GM18517 (cell line): ENCODE results near the gene PSMG1.

Experiments used
- ATAC-seq: cut with Tn5 transposase; IDR thresholded peaks from one replicate; pipeline ENCODE4 v1.9.1; 2021; ENCODE audit warnings: mild to moderate bottlenecking, moderate library complexity; ENCODE audit not compliant: unreplicated experiment

Gene PSMG1

DNA sequence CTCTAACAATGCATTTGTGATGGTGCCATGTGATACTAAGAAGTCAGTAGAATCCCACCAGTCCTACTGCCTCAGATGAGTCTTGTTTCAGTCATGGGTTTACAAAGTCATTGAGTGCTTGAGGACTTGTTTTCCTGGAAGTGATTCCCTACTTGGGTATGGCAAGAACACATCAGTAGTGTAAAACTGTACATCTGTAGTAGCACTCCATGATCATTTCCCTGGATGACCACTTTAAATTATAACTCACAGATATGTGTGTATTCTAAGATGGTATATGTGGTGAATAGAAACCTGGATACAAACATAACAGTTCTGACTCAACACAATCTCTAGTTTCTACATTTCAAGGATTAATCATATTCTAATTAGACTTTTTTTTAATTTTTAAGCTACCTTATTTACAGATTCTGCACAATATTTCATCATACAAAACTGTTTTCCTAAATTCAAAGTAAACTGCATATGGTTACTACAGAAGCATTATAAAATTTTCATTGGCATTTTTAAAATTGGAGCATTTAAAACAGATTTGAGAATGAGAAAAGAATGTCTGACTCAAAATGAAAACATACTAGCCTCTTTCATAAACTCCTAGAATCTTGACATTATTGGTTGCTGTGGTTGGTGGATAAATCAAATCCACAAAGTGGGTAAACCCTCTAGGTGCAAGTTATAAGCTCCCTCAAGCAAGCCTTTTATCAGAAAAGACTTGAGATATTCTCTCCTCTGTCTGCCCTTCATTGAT is 6.8 kb upstream of the PSMG1 start:
- ATAC-seq = no peak

DNA sequence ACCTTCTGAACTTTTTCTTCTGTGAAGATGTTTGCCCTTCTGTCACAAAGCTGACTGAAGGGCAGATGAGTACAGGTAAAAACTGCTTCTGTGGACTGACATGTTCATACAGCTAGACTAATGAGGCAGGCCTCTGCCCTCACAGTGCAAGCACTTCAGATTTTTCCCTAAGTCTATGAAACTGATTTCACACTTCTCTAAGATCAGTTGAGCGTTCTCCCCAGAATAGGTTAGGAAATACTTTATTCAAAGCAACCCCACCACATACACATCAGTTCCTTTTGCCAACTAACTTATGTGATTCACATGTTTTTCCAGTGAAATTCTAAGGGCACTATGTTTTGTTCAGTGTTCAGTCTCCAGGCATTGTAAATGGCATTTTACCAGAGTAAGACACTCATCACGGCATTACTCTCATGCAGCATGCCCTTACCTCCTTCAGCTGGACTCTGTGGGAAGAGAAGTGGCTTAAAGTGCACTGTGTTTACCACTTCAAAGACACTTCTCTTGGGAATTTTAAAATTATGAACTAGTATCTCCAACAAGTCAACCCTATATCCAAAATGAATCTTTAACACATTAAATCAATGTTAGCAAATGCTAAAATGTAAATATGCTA is 5.4 kb upstream of the PSMG1 start:
- ATAC-seq = no peak

DNA sequence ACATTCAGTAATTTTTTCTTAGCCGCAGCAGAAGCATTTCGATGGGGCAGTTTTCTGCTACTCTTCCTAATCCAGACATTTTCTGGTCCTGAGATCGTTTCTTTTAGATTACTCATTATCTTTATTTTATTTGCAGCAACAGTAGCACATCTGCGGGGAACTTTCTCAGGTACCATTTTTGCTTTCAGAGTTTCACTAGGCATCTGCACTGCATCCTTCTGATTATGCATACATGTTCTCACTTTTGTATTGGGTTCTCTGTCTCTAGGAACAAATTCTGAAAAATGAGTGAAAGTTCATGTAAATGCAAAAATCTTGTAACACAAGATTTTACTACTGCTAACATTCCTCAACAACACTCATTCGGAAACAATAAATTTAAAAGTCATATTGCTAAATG is 3.9 kb upstream of the PSMG1 start:
- ATAC-seq = no peak

DNA sequence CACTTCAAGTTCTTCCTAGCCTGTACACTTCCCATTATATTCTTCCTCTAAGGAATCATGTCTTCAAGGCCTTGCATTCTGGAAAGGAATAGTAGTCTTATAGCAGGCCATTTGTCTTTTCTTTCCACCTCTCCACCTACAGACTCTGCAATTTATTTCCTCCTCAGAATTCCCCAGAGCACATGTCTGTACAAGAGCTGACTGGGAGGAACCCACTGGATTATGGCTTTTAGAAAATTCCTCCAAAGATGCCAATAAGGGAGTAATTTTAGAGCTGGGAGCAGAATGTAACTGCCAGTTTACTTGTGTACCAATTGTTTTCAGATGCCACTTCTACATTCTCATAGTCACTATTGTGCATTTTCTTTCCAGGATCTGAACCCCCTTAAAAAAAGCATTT is 3.4 kb upstream of the PSMG1 start:
- no peak for ATAC-seq

DNA sequence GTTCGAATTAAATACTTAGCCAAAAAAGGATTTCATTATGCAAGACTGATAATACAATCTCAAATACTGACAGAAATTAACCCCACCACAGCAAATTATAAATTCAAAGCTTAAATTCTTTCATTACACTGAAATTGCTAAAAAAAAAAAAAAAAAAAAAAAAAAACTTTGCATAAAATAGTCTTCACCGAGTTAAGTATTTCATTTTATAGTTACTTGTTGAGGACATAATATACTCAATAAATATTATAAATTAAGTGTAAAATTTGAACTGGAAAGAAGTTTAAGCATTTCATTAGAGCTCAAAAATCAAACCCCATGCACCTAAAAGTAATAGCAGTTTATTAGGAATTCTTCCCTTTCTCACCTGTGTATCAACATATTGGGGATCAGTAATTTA is 1.9 kb upstream of the PSMG1 start:
- ATAC-seq = no peak

DNA sequence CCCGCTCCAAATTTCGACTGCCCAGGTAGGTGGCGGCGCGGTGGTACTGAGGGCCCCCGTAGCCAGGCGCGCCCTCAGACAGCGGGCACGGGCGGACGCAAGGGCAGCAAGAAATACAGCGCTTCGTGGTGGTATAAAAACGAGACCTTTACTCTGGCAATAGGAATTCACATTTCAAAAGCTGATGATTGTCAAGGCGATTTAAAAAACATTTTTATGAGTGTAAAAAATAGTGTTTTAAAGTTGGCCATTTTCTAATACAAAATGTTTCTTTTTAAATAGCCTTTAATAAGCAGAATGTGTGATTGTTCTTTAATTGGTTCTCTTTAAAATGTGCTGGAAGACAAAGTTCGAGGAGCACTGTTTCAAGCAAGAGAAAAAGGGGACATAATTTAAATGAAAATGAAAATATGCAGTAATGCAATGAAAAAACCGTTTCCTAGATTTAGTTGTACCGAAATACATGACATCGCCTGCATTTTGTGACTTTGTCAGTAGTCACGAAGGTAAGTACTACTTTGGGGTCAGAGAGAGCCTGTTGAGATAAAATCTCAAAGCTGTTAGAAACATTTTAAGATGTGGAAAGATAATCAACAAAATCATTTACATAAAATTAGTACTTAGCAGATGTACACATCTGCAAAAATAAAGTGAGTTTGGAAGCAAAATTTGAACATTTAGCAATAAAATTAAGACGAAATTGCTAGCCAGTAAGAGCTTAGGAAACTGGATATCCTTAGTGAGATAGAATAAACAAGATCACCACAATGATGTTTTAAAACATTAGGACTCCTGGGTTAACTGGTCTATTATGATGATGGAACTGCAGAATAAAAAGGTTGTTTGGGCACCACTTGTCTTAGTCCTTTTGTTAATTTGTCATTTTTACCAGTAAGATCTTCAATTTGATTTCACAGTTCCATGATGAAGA is 1.1 kb upstream of the PSMG1 start:
- ATAC-seq = no peak

DNA sequence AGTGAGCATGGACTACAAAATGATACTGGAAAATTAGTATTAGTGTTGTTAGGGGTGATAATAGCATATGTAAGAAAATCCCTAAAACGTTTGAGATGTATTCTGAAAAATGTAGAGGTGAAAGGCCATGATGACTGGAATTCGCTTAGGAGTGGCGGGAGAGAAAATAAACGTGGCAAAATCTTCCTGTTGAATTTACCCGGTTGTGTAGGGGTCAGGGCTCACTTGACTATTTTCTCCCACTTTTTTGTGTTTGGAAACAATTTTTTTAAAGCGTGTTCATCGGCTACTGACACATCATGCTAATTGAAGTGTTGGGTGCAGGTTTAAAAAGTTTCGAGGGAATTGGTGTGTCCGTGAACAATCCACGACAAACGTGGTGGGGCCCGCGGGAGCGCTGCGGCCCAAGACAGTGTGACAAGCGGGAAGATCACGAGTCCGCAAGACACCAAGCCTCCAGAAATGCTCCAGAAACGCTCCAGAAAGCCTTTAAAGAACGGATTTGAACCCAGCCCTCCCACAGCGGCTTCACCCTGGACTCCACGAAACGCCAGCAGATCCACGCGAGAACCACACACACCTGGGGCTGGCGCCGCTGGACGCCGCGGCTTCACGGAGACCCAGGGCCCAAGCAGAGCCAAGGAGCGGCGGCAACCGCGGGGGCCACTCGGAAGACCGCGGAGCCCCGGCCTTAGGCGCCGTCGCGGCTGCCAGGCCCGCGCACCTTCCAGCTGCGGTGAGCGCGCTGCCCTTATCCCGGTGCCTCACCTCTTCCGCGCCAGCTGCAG is 573 bp downstream of the PSMG1 start:
- ATAC-seq = peak; percentile 29

DNA sequence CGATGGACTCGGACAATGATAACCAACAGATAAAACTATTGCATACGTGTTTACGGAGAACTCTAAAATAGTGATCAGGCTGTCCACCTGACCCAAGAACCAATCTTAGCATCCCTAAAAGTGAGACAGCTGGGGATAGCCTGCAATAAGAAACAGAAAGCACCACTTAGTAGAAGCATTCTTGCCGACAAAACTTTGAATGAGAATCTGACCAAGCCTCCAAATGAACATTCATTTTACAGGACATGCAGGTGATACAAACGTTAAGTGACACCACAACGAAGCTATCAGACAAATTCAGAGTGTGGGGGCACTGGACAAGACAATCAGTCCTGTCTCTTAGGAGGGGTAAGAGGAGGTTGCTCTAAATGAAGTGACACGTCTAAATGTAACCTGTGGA is 1.2 kb downstream of the PSMG1 start:
- ATAC-seq = no peak

DNA sequence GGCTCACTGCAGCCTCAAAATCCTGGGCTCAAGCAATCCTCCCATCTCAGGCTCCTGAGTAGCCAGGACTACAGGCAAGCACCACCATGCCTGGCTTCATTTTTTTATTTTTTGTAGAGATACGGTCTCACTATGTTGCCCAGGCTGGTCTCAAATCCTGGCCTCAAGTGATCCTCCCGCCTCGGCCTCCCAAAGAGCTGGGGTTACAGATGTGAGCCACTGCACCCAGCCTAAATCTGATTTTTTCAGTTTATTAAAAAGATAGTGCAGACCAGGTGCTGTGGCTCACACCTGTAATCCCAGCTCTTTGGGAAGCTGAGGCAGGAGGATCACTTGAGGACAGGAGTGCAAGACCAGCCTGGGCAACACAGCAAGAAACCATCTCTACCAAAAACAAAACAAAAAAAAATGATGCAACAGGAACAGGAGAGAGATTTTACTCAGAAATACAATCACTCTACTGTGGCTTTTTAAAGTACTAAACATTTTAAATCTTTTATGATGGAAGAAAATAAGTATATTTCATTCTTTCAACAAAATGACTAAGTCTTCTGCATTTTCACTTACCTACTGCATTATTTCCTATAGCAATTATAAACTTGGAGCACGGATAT is 1.9 kb downstream of the PSMG1 start:
- ATAC-seq = no peak

DNA sequence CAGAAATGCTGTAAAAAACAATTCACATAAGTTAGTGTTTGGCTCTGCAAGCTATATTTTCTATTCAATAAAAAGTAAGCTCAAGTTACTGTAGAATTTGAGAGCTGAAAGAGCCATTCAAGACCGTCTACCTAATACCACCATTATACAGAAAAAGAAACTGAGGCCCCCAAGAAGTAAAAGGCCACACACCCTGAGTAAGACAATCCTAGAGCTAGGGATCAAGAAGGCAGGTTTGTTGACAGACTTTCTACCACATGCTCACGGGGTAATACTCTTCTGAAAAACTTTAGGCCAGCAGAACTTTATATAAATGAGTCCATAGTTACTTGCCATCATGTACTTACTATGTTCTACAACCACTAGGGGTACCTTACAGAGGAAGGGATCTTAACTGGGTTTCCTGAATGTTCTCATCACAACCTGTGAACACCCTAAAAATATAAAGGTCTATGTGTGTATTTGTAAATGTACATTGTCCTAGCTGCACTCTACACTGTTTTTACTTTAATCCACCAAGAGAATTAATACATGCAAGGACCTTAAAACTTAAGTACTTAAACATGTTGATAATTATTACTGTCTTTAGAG is 2.7 kb downstream of the PSMG1 start:
- ATAC-seq = no peak

DNA sequence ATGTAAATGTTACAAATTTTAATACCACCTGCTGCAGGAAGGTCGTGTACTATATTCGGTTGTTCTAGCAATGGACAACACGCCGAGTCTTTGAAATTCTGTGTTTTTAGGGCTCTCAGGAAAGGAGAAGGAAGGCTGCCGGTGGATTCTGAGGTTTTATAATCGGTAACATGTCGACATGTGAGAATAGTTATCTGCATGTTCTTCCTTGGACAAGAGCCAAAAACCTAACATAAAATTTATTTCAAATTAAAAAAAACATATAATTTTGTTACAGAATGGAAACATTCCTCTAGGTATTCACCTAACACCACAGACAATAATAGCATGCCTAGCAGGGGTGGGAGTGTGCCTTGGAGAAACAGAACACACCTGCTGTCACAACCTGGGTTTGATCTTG is 4.8 kb downstream of the PSMG1 start:
- ATAC-seq = no peak

DNA sequence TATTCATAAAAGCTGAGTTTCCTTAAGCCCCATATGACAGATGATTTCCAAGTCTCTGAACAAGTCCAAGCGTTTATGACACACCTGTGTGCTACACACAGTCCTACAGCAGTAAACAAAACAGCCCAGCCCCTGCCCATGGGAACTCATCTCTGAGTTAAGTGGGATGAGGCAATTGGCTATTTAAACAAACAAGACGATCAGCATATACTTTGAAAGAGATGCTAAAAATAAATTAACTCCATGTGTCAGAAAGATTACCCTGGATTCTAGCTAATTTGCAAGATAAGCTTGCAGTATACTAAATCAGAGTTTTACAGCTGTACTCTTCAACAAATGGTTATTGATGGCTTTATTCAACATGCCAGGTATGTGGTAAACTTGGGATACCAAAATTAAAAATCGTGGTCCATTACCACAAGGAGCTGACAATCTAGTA is 7.0 kb downstream of the PSMG1 start:
- no peak for ATAC-seq

DNA sequence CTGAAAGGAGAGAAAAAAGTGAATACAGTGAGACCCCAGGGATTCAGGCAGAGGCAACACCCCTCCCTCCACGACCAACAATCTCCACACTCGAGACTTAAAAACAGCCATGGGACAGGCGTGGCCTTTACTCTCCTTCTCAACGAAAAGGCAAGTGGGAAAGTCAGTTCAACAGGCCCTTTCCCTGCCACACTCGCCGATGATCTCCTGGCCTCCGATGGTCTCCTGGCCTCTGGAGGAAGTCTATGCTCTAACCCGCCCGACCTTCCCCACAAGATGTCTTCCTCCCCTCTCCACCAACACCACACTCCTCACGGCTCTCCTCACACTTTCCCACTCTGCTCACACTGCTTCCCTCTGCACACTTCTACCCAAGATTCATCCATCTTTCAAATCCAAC is 7.6 kb downstream of the PSMG1 start:
- no peak for ATAC-seq

DNA sequence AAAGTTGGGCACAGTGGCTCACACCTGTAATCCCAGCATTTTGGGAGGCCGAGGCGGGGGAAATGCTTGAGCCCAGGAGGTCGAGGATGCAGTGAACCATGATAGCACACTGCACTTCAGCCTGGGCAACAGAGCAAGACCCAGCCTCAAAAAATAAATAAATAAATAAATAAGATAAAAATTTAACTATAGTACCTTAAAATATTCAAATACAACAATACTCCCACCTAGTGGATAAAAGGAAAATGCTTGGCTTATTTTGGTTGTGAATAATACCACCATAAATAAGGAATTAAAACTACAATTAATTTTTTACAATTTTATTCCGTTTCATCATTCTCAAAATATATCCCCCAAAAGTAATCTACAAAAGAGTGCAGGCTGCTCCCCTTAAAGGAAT is 8.1 kb downstream of the PSMG1 start:
- no peak for ATAC-seq

DNA sequence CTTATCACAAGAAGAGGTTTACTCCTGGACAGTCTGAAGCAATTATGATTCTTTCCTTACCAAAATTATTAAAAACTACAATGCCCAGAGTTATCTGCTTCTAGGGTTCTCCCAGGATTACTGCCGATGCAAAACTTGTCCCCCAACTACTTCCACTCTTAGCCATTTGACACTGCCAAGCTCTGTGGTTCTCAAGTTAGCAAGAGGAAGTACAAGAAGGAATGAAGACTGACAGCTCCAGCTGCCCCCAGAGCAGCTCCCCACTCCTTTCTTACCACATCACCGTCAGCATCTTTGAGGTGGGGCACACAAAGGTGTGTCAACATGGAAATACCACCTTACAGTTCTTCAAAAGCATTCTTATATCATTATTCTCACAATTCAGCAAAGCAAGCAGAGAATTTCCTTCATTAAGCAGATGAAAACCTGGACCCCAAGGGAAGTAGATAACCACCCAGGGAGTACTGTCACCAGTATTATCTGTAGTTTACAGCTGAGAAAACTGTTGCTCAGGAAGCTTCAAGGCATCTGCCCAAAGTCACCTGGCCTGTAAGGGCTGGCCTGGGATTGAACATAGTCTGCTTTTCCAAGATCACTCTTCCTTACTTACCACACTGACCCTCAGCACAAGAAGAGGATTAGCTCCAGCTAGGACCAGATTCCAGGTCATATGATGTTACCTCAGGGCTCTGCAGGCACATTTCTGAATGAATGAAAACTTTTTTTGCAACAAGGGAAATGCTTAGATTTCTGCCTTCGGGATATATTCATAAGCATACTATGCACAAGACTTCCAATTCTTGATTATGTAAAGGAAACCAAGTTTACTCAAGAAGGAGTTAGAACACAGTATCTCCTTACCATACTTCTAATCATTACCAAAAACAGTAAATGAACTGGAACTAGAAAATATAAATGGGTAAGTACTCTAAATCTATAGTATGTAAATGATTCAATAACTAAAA is 9.3 kb downstream of the PSMG1 start:
- no peak for ATAC-seq

DNA sequence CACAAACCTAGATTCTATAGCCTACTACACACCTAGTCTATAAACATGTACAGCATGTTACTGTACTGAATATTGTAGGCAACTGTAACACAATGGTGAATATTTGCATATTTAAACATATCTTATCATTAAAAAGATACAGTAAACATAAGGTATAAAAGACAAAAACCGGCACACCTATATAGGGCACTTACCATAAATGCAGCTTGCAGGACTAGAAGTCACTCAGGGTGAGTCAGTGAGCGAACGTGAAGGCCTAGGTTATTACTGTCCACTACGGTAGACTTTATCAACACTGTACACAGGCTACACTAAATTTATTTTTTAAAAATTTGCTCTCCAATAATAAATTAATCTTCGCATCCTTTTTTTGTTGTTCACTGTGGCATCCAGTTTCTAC is 13.3 kb downstream of the PSMG1 start:
- no peak for ATAC-seq

DNA sequence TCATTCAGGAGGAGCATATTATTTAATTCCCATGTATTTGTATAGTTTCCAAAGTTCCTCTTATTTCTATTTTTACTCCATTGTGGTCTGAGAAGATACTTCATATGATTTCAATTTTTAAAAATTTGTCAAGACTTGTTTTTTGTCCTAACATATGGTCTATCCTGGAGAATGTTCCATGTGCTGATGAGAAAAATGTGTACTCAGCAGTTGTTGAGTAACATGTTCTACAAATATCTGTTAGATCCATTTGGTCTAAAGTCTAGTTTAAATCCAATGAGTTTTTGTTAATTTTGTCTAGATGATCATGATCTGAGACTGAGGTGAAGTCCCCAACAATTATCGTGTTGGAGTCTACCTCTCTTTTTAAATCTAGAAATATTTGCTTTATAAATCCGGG is 14.5 kb downstream of the PSMG1 start:
- ATAC-seq = no peak

DNA sequence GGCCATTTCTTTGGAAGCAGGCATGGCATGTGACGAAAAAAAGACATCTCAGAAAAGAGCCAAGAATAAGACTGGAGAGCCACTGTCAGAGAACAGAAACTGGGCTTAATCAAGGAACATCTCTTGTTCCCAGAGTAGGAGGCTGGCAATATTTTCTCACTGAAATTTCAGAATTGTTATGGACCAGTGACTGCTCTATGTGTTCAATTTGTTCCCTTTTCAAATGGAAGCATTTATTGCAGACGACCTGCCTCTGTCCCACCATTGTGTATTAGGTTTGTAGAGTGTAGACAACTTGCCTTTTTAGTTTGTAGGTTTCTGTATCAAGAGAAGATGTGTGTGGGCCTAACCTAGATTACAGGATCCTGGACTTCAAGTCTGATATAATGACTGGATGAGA is 18.7 kb downstream of the PSMG1 start:
- no peak for ATAC-seq

DNA sequence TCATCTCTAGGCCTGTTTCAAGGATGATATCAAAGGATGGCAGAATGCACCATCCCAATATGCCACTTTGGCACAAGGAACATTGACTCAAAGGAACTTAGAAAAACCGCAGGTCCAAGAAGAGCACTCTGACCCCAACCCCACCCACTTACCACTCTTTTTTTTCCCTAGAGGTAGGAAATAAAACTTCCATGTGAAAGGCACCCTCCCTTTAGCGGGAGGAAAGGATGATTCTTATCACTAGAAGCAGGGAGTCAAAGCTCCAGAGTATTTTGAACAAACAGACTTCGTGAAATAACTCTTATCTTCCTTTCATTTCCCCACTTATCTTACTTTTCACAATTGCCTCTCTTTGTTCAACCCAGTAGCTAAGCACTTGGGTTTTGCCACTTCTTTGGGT is 22.2 kb downstream of the PSMG1 start:
- no peak for ATAC-seq
